ENCODE measurements around the gene LRRC28. TPM values are rescaled to one million over a fixed set of nuclear protein-coding genes. Genes with fewer than 3 reads are reported as not detected.
A peak's percentile ranks its signal among the peaks of the same experiment; 100 is the strongest.
"Not testable (repeated sequence)": the region's sequence is repeated elsewhere in the genome, so short reads cannot be mapped to it uniquely, and the experiment has no call there.

The LRRC28 gene
- total and polyA plus RNA-seq, 4 donors, result 14.5 to 27.5 (median 19.7) TPM

GRCh38 chr15:99393641-99394040 is 142.4 kb downstream of the LRRC28 start:
- 28 to 36% methylated on average over 1 of the region's 1 CpG for WGBS, 2 donors
- DNase-seq (no peak), ATAC-seq (ENCODE audit: low FRiP score) (no peak)
- Histone ChIP-seq H3K27ac (ENCODE audit: low read depth in 1 of 2, low read length in 2 of 2) (no peak overlapping the region), H3K4me1 (ENCODE audit: control insufficient read depth in 1 of 2, insufficient read depth in 2 of 2, low read length in 2 of 2) (no peaks in the 10 kb centered on the region), H3K27me3 (ENCODE audit: control insufficient read depth in 1 of 2, insufficient read depth in 2 of 2, low read length in 1 of 2) (no peaks in the 10 kb centered on the region), H3K9me3 (ENCODE audit: control insufficient read depth, low read length) (peaks cover 3% of the 10 kb centered on the region), H3K36me3 (ENCODE audit: control insufficient read depth in 1 of 2, insufficient read depth in 2 of 2, low read length in 1 of 2) (no peaks in the 10 kb centered on the region), H3K4me3 (ENCODE audit: low read length in 2 of 2) (no peak overlapping the region)
- intact Hi-C loops (cut with DNase I), result no loop called here

GRCh38 chr15:99396375-99396774 is 145.1 kb downstream of the LRRC28 start:
- WGBS, 2 donors, result 94 to 95% methylated on average over 5 of the region's 5 CpGs
- H3K4me1 ChIP-seq (ENCODE audit: control insufficient read depth in 1 of 2, insufficient read depth in 2 of 2, low read length in 2 of 2), result no peaks in the 10 kb centered on the region

GRCh38 chr15:99399061-99399460 is 147.8 kb downstream of the LRRC28 start:
- DNase-seq (no peak), ATAC-seq (ENCODE audit: low FRiP score) (no peak)
- intact Hi-C loops (cut with DNase I), result no loop called here
- Histone ChIP-seq H3K4me1 (ENCODE audit: control insufficient read depth in 1 of 2, insufficient read depth in 2 of 2, low read length in 2 of 2) (no peaks in the 10 kb centered on the region), H3K27me3 (ENCODE audit: control insufficient read depth in 1 of 2, insufficient read depth in 2 of 2, low read length in 1 of 2) (no peaks in the 10 kb centered on the region), H3K9me3 (ENCODE audit: control insufficient read depth, low read length) (peaks cover under 1% of the 10 kb centered on the region), H3K36me3 (ENCODE audit: control insufficient read depth in 1 of 2, insufficient read depth in 2 of 2, low read length in 1 of 2) (no peaks in the 10 kb centered on the region), H3K4me3 (ENCODE audit: low read length in 2 of 2) (no peak overlapping the region), H3K27ac (ENCODE audit: low read depth in 1 of 2, low read length in 2 of 2) (no peak overlapping the region)
- WGBS, 2 donors, result 94 to 96% methylated on average over 5 of the region's 5 CpGs

More at GRCh38 chr15:99396375-99396774, 145.1 kb downstream of the LRRC28 start:
- Histone ChIP-seq H3K27ac (ENCODE audit: low read depth in 1 of 2, low read length in 2 of 2) (no peak overlapping the region), H3K27me3 (ENCODE audit: control insufficient read depth in 1 of 2, insufficient read depth in 2 of 2, low read length in 1 of 2) (no peaks in the 10 kb centered on the region), H3K4me3 (ENCODE audit: low read length in 2 of 2) (no peak overlapping the region), H3K9me3 (ENCODE audit: control insufficient read depth, low read length) (peaks cover 1% of the 10 kb centered on the region), H3K36me3 (ENCODE audit: control insufficient read depth in 1 of 2, insufficient read depth in 2 of 2, low read length in 1 of 2) (no peaks in the 10 kb centered on the region)
- intact Hi-C loops (cut with DNase I), result no loop called here
- DNase-seq, result no peak
- no peak for ATAC-seq (ENCODE audit: low FRiP score)

- Histone ChIP-seq H3K9me3 (ENCODE audit: control insufficient read depth, low read length) (no peaks in the 10 kb centered on the region), H3K4me1 (ENCODE audit: control insufficient read depth in 1 of 2, insufficient read depth in 2 of 2, low read length in 2 of 2) (no peaks in the 10 kb centered on the region), H3K27me3 (ENCODE audit: control insufficient read depth in 1 of 2, insufficient read depth in 2 of 2, low read length in 1 of 2) (no peaks in the 10 kb centered on the region), H3K4me3 (ENCODE audit: low read length in 2 of 2) (no peak overlapping the region), H3K36me3 (ENCODE audit: control insufficient read depth in 1 of 2, insufficient read depth in 2 of 2, low read length in 1 of 2) (no peaks in the 10 kb centered on the region), H3K27ac (ENCODE audit: low read depth in 1 of 2, low read length in 2 of 2) (no peak overlapping the region)
- DNase-seq (no peak), ATAC-seq (ENCODE audit: low FRiP score) (no peak)
- intact Hi-C loops (cut with DNase I), result no loop called here
- WGBS, 2 donors, result 81 to 87% methylated on average over 4 of the region's 4 CpGs
Measured at GRCh38 chr15:99399618-99400017, 148.3 kb downstream of the LRRC28 start.

- DNase-seq; H3K36me3 ChIP-seq (ENCODE audit: control insufficient read depth in 1 of 2, insufficient read depth in 2 of 2, low read length in 1 of 2); H3K4me1 ChIP-seq (ENCODE audit: control insufficient read depth in 1 of 2, insufficient read depth in 2 of 2, low read length in 2 of 2); intact Hi-C loops (cut with DNase I); H3K9me3 ChIP-seq (ENCODE audit: control insufficient read depth, low read length); H3K4me3 ChIP-seq (ENCODE audit: low read length in 2 of 2); ATAC-seq (ENCODE audit: low FRiP score); H3K27ac ChIP-seq (ENCODE audit: low read depth in 1 of 2, low read length in 2 of 2); H3K27me3 ChIP-seq (ENCODE audit: control insufficient read depth in 1 of 2, insufficient read depth in 2 of 2, low read length in 1 of 2): not testable (repeated sequence)
- 88% methylated on average over 4 of the region's 4 CpGs for WGBS, 2 donors
Measured at GRCh38 chr15:99401216-99401615, 149.9 kb downstream of the LRRC28 start.

GRCh38 chr15:99402014-99402729 is 150.9 kb downstream of the LRRC28 start:
- ATAC-seq (ENCODE audit: low FRiP score) (peak; percentile 4), DNase-seq (peak in 1 of 2 donors; percentile 68)
- Histone ChIP-seq H3K4me3 (ENCODE audit: low read length in 2 of 2) (no peak overlapping the region), H3K9me3 (ENCODE audit: control insufficient read depth, low read length) (no peaks in the 10 kb centered on the region), H3K4me1 (ENCODE audit: control insufficient read depth in 1 of 2, insufficient read depth in 2 of 2, low read length in 2 of 2) (no peaks in the 10 kb centered on the region), H3K27ac (ENCODE audit: low read depth in 1 of 2, low read length in 2 of 2) (peak overlapping the region; percentile 0 to 31), H3K27me3 (ENCODE audit: control insufficient read depth in 1 of 2, insufficient read depth in 2 of 2, low read length in 1 of 2) (no peaks in the 10 kb centered on the region), H3K36me3 (ENCODE audit: control insufficient read depth in 1 of 2, insufficient read depth in 2 of 2, low read length in 1 of 2) (no peaks in the 10 kb centered on the region)
- WGBS, 2 donors, result 23 to 30% methylated on average over 13 of the region's 13 CpGs
- intact Hi-C loops (cut with DNase I), result no loop called here

- H3K4me3 ChIP-seq (ENCODE audit: low read length in 2 of 2), result no peak overlapping the region
- intact Hi-C loops (cut with DNase I), result no loop called here
- H3K36me3 ChIP-seq (ENCODE audit: control insufficient read depth in 1 of 2, insufficient read depth in 2 of 2, low read length in 1 of 2), result no peaks in the 10 kb centered on the region
- 89% methylated on average over 11 of the region's 11 CpGs for WGBS, 2 donors
- DNase-seq (no peak), ATAC-seq (ENCODE audit: low FRiP score) (no peak)
- H3K27me3 ChIP-seq (ENCODE audit: control insufficient read depth in 1 of 2, insufficient read depth in 2 of 2, low read length in 1 of 2), result no peaks in the 10 kb centered on the region
- no peaks in the 10 kb centered on the region for H3K9me3 ChIP-seq (ENCODE audit: control insufficient read depth, low read length)
- H3K4me1 ChIP-seq (ENCODE audit: control insufficient read depth in 1 of 2, insufficient read depth in 2 of 2, low read length in 2 of 2), result no peaks in the 10 kb centered on the region
- no peak overlapping the region for H3K27ac ChIP-seq (ENCODE audit: low read depth in 1 of 2, low read length in 2 of 2)
Measured at GRCh38 chr15:99403597-99403996, 152.3 kb downstream of the LRRC28 start.

GRCh38 chr15:99404454-99404853 is 153.2 kb downstream of the LRRC28 start:
- no peak for ATAC-seq (ENCODE audit: low FRiP score)
- intact Hi-C loops (cut with DNase I), result no loop called here

GRCh38 chr15:99406120-99406519 is 154.8 kb downstream of the LRRC28 start:
- no peaks in the 10 kb centered on the region for H3K4me1 ChIP-seq (ENCODE audit: control insufficient read depth in 1 of 2, insufficient read depth in 2 of 2, low read length in 2 of 2)
- intact Hi-C loops (cut with DNase I), result loop anchor here in 1 of 2 donors (5.0 kb wide), 1 partner anchor 104 kb away; no protein-coding TSS in a partner anchor
- ATAC-seq (ENCODE audit: low FRiP score), result no peak

More at GRCh38 chr15:99404454-99404853, 153.2 kb downstream of the LRRC28 start:
- WGBS, 2 donors, result 74 to 75% methylated on average over 16 of the region's 16 CpGs
- no peaks in the 10 kb centered on the region for H3K27me3 ChIP-seq (ENCODE audit: control insufficient read depth in 1 of 2, insufficient read depth in 2 of 2, low read length in 1 of 2)
- H3K4me1 ChIP-seq (ENCODE audit: control insufficient read depth in 1 of 2, insufficient read depth in 2 of 2, low read length in 2 of 2), result no peaks in the 10 kb centered on the region
- no peak overlapping the region for H3K27ac ChIP-seq (ENCODE audit: low read depth in 1 of 2, low read length in 2 of 2)
- DNase-seq, result no peak
- no peaks in the 10 kb centered on the region for H3K9me3 ChIP-seq (ENCODE audit: control insufficient read depth, low read length)
- H3K36me3 ChIP-seq (ENCODE audit: control insufficient read depth in 1 of 2, insufficient read depth in 2 of 2, low read length in 1 of 2), result no peaks in the 10 kb centered on the region
- H3K4me3 ChIP-seq (ENCODE audit: low read length in 2 of 2), result no peak overlapping the region

More at GRCh38 chr15:99406120-99406519, 154.8 kb downstream of the LRRC28 start:
- no peaks in the 10 kb centered on the region for H3K36me3 ChIP-seq (ENCODE audit: control insufficient read depth in 1 of 2, insufficient read depth in 2 of 2, low read length in 1 of 2)
- no peak overlapping the region for H3K4me3 ChIP-seq (ENCODE audit: low read length in 2 of 2)
- H3K27ac ChIP-seq (ENCODE audit: low read depth in 1 of 2, low read length in 2 of 2), result no peak overlapping the region
- no peaks in the 10 kb centered on the region for H3K27me3 ChIP-seq (ENCODE audit: control insufficient read depth in 1 of 2, insufficient read depth in 2 of 2, low read length in 1 of 2)
- WGBS, 2 donors, result 97 to 98% methylated on average over 12 of the region's 12 CpGs
- H3K9me3 ChIP-seq (ENCODE audit: control insufficient read depth, low read length), result no peaks in the 10 kb centered on the region
- no peak for DNase-seq

All from aorta (tissue), 5 donors.